Common myeloid progenitor, CD34-positive (primary cell): ENCODE measurements around the gene TEAD1.

Experiments
- CTCF ChIA-PET: fragments of 350-600 bp; sonication (Branson Sonifier 250); formaldehyde crosslinking; loops from one replicate; lab custom pipeline; 2021; ENCODE audit warnings: antibody characterized with exemption; lab: Charles Lee
- POLR2A ChIA-PET: fragments of 350-600 bp; sonication (Branson Sonifier 250); formaldehyde crosslinking; loops from one replicate; lab custom pipeline; 2021; ENCODE audit warnings: antibody characterized with exemption; lab: Charles Lee
- DNase-seq, 3 donors: peaks; one replicate each; pipeline versions ENCODE4 v3.0.0 to v3.0.0-alpha.2; 2013
- H3K27ac ChIP-seq, 2 experiments: 1 replicate in 1 of 2; 2 replicates in 1 of 2; pipeline ENCODE4 v1.7.0; 2013; ENCODE audit warnings: inconsistent platforms in 2 of 2, low read length in 2 of 2, mild to moderate bottlenecking in 2 of 2, low read depth in 1 of 2, moderate library complexity in 1 of 2; ENCODE audit not compliant: severe bottlenecking in 2 of 2, insufficient read depth in 1 of 2, poor library complexity in 1 of 2
- H3K27me3 ChIP-seq, 5 experiments: replicated peaks in 2 of 5; 1 replicate in 3 of 5; 2 replicates in 2 of 5; pipeline versions ENCODE4 v1.6.1 to v1.7.0; 2013; ENCODE audit warnings: low read length in 4 of 5, mild to moderate bottlenecking in 2 of 5, moderate library complexity in 2 of 5, inconsistent platforms in 1 of 5; ENCODE audit not compliant: insufficient read depth in 5 of 5, control insufficient read depth in 4 of 5
- H3K36me3 ChIP-seq, 4 experiments: 1 replicate in 2 of 4; 2 replicates in 2 of 4; pipeline versions ENCODE4 v1.6.1 to v1.7.0; 2013; ENCODE audit warnings: low read length in 3 of 4, control low read depth in 1 of 4, mild to moderate bottlenecking in 1 of 4; ENCODE audit not compliant: control insufficient read depth in 4 of 4, insufficient read depth in 4 of 4
- H3K4me1 ChIP-seq, 4 experiments: 1 replicate in 3 of 4; 2 replicates in 1 of 4; pipeline versions ENCODE4 v1.6.1 to v1.7.1; 2013; ENCODE audit warnings: low read length in 3 of 4, mild to moderate bottlenecking in 3 of 4, control low read depth in 1 of 4, inconsistent platforms in 1 of 4, moderate library complexity in 1 of 4; ENCODE audit not compliant: control insufficient read depth in 4 of 4, insufficient read depth in 4 of 4; ENCODE audit errors: control extremely low read depth in 1 of 4
- H3K4me3 ChIP-seq, 7 experiments: 1 replicate in 4 of 7; 2 replicates in 3 of 7; pipeline versions ENCODE4 v1.5.1 to v1.7.0; 2013; ENCODE audit warnings: mild to moderate bottlenecking in 7 of 7, low read length in 6 of 7, moderate library complexity in 6 of 7, inconsistent platforms in 2 of 7, low read depth in 2 of 7, control low read depth in 1 of 7; ENCODE audit not compliant: insufficient read depth in 4 of 7, control insufficient read depth in 1 of 7; ENCODE audit errors: extremely low read depth in 1 of 7
- H3K9me3 ChIP-seq, 5 experiments: 1 replicate in 4 of 5; 2 replicates in 1 of 5; pipeline versions ENCODE4 v1.6.1 to v1.7.1; 2013; ENCODE audit warnings: low read length in 4 of 5, mild to moderate bottlenecking in 2 of 5, inconsistent platforms in 1 of 5, low read depth in 1 of 5, moderate library complexity in 1 of 5; ENCODE audit not compliant: control insufficient read depth in 4 of 5, insufficient read depth in 2 of 5; ENCODE audit errors: control extremely low read depth in 1 of 5
- WGBS: methylation state at CpG from one replicate; pipeline ENCODE4 v1.1.5; 2013; ENCODE audit not compliant: insufficient coverage; 5-methylcytosine and 5-hydroxymethylcytosine counted together

TEAD1 gene

DNA sequence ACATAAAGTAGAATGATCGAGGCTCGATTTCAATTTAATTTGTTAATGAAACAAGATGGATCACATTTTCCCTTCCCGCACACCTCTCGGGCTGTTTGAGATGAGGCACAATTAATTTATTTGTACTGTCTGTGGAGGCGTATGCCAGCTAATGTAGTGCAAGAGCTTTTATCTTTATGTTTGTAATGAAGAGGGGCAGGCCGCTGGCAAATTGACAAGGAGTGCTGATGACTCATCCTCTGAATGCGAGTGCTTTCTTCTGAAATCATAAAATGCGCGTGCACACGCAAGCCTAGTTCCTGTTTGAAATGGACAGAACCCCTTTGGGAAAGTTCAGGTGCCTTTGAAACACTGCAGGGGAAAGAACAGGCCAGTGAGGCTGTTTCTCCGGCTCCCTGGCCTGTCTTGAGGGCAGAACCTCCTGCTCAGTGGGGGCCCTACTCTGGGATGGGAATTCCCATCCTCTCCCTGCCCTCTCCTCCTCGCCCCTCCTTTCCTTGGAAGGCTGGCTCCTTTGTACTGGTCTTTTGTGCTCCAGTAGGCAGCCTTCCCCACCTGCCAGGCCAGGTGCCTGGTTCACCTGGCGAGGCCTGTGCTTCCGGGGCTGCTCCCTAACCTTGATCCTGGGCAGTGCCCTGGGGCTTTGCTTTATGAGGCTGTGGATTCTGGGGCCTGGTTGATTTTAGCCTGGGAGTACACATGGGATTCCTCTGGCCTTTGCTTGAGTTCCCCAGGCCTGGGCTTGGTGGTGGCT, 50.3 kb downstream of the TEAD1 start:
- CTCF ChIA-PET, result no interaction called here
- POLR2A ChIA-PET, result no interaction called here
- 85% methylated on average over 13 of the region's 14 CpGs for WGBS
- Histone ChIP-seq H3K36me3 (no peaks in the 10 kb centered on the region), H3K27ac (no peak overlapping the region), H3K4me1 (no peaks in the 10 kb centered on the region), H3K27me3 (peaks cover 10 to 78% (median 15%) of the 10 kb centered on the region in 5 experiments), H3K4me3 (no peak overlapping the region), H3K9me3 (peaks cover 0 to 1% (median 0%) of the 10 kb centered on the region in 5 experiments)
- DNase-seq, result peak in 2 of 3 donors; percentile 8 to 24

DNA sequence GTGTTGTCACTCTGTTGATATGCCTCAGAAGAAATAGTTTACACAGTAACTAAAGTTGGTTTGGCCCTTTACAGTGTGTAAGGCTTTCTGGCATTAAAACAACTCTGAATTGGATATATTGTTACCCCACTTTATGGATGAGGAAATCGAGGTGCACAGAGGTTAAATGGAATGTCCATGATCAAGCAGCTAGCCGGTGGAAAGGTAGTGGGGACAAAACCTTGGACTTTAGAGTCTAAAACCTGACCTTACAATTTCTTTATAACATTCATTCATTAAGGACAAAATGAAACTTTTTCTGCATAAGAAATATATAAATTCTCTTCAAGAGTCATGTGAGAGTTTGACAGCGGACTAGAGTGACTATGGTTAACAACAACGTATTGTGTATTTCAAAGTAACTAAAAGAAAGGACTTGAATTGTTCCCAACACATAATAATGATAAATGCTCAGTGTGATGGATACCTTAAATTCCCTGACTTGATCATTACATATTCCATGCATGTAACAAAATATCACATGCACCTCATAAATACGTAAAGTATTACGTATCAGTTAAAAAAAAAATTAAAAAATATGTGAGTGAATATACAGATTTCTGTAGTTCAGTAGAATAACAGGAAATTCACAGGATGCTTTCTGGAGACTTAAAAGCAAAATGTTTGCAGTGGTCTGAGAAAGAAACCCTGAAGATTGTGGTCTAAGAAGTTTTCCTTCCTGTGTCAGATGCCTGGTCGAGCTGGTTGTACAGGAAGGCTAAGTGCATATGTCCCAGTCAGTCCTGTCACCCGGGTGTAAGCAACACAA, 51.0 kb downstream of the TEAD1 start:
- WGBS, result 100% methylated on average over 1 of the region's 8 CpGs
- H3K27ac ChIP-seq, result no peak overlapping the region
- ChIA-PET POLR2A (no interaction called here), CTCF (no interaction called here)
- no peak overlapping the region for H3K4me3 ChIP-seq
- no peak for DNase-seq
- peaks cover 0 to 1% (median 0%) of the 10 kb centered on the region in 5 experiments for H3K9me3 ChIP-seq
- peaks cover 13 to 83% (median 15%) of the 10 kb centered on the region in 5 experiments for H3K27me3 ChIP-seq
- H3K4me1 ChIP-seq, result no peaks in the 10 kb centered on the region
- no peaks in the 10 kb centered on the region for H3K36me3 ChIP-seq

- ChIA-PET POLR2A (no interaction called here), CTCF (no interaction called here)
- Histone ChIP-seq H3K4me1 (no peaks in the 10 kb centered on the region), H3K4me3 (no peak overlapping the region), H3K9me3 (peaks cover 0 to 1% (median 0%) of the 10 kb centered on the region in 5 experiments), H3K27ac (no peak overlapping the region), H3K36me3 (no peaks in the 10 kb centered on the region), H3K27me3 (peaks cover 9 to 78% (median 12%) of the 10 kb centered on the region in 5 experiments)
- WGBS, result 75% methylated on average over 8 of the region's 8 CpGs
- no peak for DNase-seq
These were observed 51.9 kb downstream of the TEAD1 start for GRCh38 chr11:12725863-12726682.

GRCh38 chr11:12727563-12728211, 53.5 kb downstream of the TEAD1 start:
- Histone ChIP-seq H3K36me3 (no peaks in the 10 kb centered on the region), H3K9me3 (no peaks in the 10 kb centered on the region), H3K27ac (no peak overlapping the region), H3K4me1 (no peaks in the 10 kb centered on the region), H3K4me3 (no peak overlapping the region), H3K27me3 (peaks cover 3 to 65% (median 10%) of the 10 kb centered on the region in 5 experiments)
- DNase-seq, result no peak
- 82% methylated on average over 5 of the region's 5 CpGs for WGBS
- POLR2A ChIA-PET, result interaction anchor here (0.7 kb wide), 1 partner anchor 235 kb away, joined by 3 read pairs; no protein-coding TSS in a partner anchor
- CTCF ChIA-PET, result interaction anchor here (1.1 kb wide), 1 partner anchor 8 kb away, joined by 3 read pairs; no protein-coding TSS in a partner anchor

DNA sequence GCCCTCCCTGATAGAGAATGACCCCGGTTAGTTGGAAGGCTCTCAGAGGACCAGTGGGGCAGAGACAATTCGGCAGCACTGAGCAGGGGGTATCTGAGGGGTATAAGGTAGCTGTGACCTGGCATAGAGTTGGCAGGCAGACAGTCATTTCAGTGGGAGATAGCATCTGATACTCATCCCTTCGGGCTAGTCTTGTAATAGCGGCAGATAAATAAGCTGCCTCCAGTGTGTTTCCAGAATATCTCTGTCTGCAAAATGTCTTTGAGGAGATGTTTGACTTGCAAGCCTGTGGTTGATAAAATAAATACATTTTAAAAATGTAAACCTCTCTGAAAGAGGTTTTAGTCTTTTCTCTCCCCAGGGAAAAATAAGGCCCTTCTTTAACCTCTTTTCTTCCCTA, 54.2 kb downstream of the TEAD1 start:
- no peak overlapping the region for H3K27ac ChIP-seq
- peaks cover 3 to 59% (median 7%) of the 10 kb centered on the region in 5 experiments for H3K27me3 ChIP-seq
- no peak for DNase-seq
- H3K4me1 ChIP-seq, result no peaks in the 10 kb centered on the region
- CTCF ChIA-PET, result interaction anchor here (1.1 kb wide), 1 partner anchor 9 kb away, joined by 3 read pairs; no protein-coding TSS in a partner anchor
- no peaks in the 10 kb centered on the region for H3K9me3 ChIP-seq
- POLR2A ChIA-PET, result no interaction called here
- no peaks in the 10 kb centered on the region for H3K36me3 ChIP-seq
- 83% methylated on average over 2 of the region's 4 CpGs for WGBS
- no peak overlapping the region for H3K4me3 ChIP-seq

DNA sequence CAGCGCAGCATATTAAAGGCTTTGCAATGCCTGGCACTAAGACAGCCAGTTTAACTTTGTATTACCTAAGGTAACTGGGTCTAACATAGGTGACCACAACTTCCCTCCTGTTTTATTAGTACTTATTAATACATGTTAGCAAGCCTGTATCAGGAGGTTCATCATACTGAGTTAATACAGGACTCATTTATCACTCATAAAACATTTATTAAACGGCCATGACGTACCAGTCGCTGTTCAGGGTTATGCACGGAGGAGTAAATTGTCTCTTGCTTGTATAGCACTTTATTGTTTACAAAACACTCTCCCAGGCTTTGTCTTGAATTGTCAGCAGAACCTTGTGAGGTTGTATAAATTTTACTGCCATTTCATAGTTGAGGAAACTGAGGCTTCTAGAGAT, 55.7 kb downstream of the TEAD1 start:
- Histone ChIP-seq H3K36me3 (no peaks in the 10 kb centered on the region), H3K27ac (no peak overlapping the region), H3K9me3 (no peaks in the 10 kb centered on the region), H3K4me3 (no peak overlapping the region), H3K27me3 (peaks cover 0 to 43% (median 5%) of the 10 kb centered on the region in 5 experiments), H3K4me1 (no peaks in the 10 kb centered on the region)
- POLR2A ChIA-PET, result no interaction called here
- 100% methylated on average over 1 of the region's 5 CpGs for WGBS
- DNase-seq, result no peak
- CTCF ChIA-PET, result no interaction called here
